NAMALWA (cell line): Measurements from ENCODE around the gene PLK4.
"Not testable (repeated sequence)": the region's sequence is repeated elsewhere in the genome, so short reads cannot be mapped to it uniquely, and the experiment has no call there.

Source experiments
- DNase-seq: peaks from one replicate; pipeline ENCODE4 v3.0.0-alpha.2; 2015; ENCODE audit warnings: low spot score

Gene PLK4

DNA sequence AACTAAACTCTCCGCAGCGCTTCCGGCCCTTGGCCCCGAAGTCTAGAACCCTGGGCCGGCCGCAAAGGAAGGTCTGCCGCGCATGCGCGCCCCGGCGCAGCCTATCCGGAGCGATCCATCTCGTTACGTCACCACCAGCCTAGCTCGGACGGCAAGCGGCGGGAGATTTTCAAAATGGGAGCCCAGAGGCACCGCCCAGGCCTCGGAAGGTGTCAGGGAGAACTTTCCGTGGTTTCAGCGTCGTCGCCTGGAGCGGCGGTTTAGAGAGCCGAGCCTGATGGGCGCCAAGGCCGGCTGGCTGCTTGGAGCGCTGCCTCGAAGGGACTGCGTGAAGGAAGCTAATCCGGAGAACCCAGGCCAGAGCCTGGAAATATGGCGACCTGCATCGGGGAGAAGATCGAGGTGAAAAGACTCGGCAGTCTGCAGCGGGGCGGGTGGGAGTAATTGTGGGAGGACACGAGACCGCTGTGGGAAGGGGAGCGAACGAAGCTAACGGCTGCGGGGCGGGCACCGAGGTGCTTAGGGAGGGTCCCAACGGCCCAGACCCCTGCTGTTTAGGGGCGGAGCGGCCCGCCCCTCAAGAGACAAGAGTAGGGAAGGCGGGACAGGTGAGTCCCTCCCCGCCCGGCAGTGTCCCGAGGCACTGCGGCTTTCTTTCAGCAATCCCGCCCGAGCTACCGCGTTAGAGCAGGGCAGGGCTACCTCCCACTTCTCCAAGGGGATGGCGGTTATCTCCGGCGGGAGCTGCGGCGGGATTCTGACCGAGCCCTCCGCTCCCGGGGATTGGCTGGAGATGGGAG, at the start of gene PLK4:
PLK4 (plus strand) TSS at position 131 of the 800 bp plus-strand sequence; CDS start at position 373, 242 bp downstream.
- DNase-seq = peak; percentile 97

DNA sequence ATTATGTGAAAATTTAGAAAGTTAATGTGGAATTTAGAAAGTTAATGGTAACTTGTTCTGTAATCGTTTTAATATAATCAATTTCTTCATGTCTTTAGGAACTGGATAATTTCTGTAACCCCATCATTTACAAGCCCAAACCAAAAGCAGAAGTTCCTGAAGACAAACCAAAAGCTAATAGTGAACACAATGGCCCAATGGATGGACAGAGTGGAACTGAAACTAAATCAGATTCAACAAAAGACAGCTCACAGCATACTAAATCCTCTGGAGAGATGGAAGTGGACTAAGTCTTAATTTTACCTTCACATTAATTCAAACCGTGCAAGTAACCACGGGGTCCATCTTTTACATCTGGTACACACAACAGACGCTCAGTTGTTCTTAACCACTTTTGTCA, 48.1 kb upstream of the PLK4 start:
- DNase-seq = peak; percentile 15

DNA sequence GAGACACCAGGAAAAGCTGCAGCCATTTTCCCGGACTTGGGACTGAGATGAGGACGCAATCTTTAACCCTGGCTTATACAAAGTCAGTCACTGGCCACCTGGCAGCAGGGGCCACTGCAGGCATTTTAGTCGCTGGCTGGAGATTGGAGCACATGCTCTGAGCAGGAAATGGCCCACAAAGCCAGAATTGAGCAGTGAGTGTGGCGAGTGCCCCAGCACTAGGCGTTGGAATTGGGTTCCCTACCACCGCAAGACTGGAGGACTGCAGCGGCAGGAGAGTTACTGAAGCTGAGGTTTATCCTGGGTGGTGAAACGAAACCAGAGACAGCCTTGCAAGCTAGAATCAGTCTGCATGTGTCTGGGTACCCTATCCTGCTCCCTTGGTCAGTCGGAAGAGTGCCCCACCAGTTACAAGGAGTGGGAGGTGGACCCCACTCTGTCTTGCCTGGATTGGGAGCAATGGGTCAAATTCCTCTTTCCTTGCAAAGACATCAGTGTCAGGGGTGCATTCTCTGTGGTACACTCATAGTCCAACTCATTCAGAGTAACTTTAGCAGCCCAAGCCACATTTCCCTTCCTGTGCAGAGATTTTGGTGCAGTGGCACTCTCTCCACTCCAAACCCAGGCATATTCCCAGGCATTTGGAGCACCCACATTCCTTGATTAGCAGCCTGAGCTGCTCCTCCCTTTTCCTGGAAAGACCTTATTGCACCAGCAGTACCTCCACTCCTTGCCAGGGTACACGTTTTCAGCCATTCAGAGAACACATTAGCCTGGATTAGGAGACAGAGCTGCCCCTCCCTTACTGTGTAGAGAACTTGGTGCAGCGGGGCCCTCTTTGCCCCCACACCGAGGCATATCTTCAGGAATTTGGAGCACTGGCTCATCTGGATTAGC, 36.7 kb upstream of the PLK4 start:
- no peak for DNase-seq

- DNase-seq = no peak
These were observed 36.0 kb upstream of the PLK4 start for GRCh38 chr4:127844601-127845116.

GRCh38 chr4:127846061-127846460, 34.6 kb upstream of the PLK4 start:
- no peak for DNase-seq

DNA sequence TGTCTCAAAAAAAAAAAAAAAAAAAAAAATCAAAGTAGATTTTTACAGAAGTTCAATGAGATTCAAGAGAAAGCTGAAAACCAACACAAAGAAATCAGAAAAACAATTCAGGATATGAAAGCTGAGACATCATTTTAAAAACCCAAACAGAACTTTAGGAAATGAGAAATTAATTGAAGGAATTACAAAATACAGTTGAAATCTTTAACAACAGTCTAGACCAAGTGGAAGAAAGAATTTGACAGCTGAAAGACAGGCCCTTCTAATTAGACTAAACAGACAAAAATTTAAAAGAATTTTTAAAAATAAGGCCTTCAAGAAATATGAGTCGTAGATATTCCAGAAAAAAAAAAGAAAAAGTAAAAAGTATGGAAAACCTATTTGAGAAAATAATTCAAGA, 33.9 kb upstream of the PLK4 start:
- DNase-seq = no peak

DNA sequence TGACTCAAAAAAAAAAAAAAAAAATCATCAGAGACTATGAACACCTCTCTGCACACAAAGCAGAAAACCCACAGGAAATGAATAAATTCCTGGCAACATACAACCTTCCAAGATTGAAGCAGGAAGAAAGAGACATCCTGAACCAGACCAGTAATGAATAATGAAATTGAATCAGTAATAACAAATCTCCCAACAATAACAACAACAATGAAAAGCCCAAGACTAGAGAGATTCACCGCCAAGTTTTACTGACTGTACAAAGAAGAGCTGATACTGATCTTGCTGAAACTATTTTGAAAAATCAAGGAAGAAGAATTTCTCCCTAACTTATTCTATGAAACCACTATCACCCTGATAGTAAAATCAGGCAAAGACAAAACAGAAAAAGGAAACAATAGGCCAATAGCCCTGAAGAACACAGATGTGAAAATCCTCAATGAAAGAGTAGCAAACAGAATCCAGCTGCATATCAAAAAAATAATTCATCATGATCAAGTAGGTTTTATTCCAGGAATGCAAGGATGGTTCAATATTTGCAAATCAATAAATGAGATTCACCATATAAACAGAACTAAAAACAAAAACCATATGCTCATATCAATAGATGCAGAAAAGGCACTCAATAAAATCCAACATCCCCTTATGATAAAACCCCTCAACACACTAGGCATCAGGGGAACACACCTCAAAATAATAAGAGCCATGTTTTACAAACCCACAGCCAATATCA, 31.0 kb upstream of the PLK4 start:
- no peak for DNase-seq

- no peak for DNase-seq
These were observed 28.0 kb upstream of the PLK4 start for GRCh38 chr4:127852661-127853060.

GRCh38 chr4:127856196-127856812, 24.4 kb upstream of the PLK4 start:
- no peak for DNase-seq

GRCh38 chr4:127856813-127857447, 23.8 kb upstream of the PLK4 start:
- no peak for DNase-seq

DNA sequence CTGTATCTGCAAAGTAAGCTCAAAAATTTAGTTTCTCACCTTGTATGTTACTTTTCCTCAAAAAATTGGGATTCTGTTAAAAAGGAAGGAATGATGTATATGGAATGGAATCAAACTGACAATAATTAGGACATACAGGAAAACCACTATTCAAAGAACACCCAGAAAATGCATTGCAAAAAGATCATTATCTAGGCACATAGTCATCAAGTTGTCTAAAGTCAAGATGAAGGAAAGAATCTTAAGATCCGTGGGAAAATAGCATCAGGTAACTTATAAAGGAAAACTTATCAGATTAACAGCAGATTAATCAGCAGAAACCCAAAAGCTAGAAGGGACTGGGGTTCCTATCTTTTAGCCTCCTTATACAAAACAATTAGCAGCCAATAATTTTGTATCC, 23.1 kb upstream of the PLK4 start:
- no peak for DNase-seq

GRCh38 chr4:127868196-127868595, 12.5 kb upstream of the PLK4 start:
- no peak for DNase-seq

DNA sequence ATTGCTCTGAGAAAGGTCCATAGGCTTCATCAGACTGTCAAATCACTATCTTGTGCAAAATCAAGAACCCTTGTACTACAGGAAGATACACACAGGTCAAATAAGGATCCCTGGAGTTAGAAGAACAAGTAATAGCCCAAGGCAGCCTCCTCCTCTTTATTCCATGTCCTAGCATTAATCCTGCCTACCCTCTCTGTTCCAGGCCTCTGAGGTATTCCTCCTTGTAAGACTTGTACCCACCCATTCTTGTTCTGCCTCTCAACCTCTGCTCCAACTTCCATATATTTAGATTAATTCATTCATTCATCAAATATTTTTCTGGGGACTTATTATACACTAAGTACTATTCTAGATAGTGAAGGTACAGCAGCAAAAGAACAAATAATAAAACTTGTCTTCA, 10.4 kb upstream of the PLK4 start:
- no peak for DNase-seq

DNA sequence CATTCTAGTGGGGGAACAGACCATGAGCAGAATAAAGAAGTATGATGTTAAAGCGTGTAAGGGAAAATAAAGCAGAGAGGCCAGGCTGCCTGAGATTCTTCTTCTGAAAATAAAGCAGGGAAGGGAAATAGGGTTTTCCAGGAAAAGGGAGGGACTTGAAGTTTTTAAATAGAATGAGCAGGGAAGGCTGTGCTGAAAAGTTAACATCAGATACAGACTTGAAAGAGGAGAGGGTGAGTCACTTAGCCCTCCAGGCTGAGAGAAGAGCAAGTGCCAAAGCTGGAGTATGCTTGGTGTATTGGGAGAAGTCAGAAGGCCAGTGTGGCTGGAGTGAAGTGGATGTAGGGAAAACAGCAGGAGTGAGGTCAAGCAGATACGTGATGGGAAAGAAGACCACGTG, 10.0 kb upstream of the PLK4 start:
- no peak for DNase-seq

- DNase-seq = no peak
These were observed 4.9 kb upstream of the PLK4 start for GRCh38 chr4:127875791-127876190.

GRCh38 chr4:127881563-127881864, 821 bp downstream of the PLK4 start:
- no peak for DNase-seq

- no peak for DNase-seq
These were observed 7.9 kb downstream of the PLK4 start for GRCh38 chr4:127888559-127888958.

GRCh38 chr4:127889903-127890302, 9.2 kb downstream of the PLK4 start:
- DNase-seq = no peak

DNA sequence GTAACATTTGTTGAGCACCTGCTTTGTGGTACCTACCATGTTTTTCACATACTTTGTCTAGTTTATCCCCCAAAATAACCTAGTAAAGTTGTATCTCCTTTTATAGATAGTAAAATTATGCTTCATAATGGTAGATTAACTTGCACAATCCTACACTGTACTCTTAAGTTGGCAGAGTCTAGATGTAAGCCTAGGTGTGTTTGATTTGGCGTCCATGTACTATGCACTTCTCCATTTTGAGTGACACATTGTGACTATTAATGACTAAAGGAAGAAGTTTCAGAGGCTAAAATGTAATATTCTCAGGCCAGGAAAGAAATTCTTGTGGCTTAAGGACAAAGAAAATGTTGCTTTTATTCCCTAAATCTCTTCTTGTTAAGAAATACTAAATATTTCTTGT, 15.4 kb downstream of the PLK4 start:
- DNase-seq = no peak

GRCh38 chr4:127896528-127896927, 15.8 kb downstream of the PLK4 start:
- DNase-seq = no peak

GRCh38 chr4:127899682-127900081, 19.0 kb downstream of the PLK4 start:
- not testable (repeated sequence) for DNase-seq

GRCh38 chr4:127905029-127905428, 24.3 kb downstream of the PLK4 start:
- DNase-seq = no peak
